ENCODE measurements around the gene LRRC75A. TPM values are rescaled to one million over a fixed set of nuclear protein-coding genes. Genes with fewer than 3 reads are reported as not detected.

Gene LRRC75A
- total and polyA plus RNA-seq, 2 of the 8 experiments (the other 6 are each of a cell fraction or from before 2014, with no cell fraction given) = 9.7 to 9.9 TPM

GRCh38 chr17:16422416-16422815, 69.6 kb downstream of the LRRC75A start:
- H3K27ac ChIP-seq (ENCODE audit: low read depth, low read length) = no peak overlapping the region
- TF ChIP-seq KDM4A (IDR thresholded peaks at IDR 0.05; ENCODE audit: low read depth, low read length, severe bottlenecking) (no peak), EGR1 (IDR thresholded peaks at IDR 0.05; ENCODE audit: borderline replicate concordance, low read depth, low read length) (no peak), POU5F1 (IDR thresholded peaks at IDR 0.05; ENCODE audit: low read depth, low read length) (no peak), CTCF (IDR thresholded peaks at IDR 0.05; ENCODE audit: control extremely low read depth in 1 of 3, insufficient read depth in 1 of 3, low read depth in 1 of 3, low read length in 3 of 3) (no peak), JUN (IDR thresholded peaks at IDR 0.05; ENCODE audit: low read depth, low read length) (no peak)
- H2BK5ac ChIP-seq (ENCODE audit: low read depth, low read length) = no peak overlapping the region
- FAIRE-seq = no peak
- POLR2A ChIA-PET (ENCODE audit: partially characterized antibody) = interaction anchor here (1.2 to 3.3 kb wide), 5 partner anchors 12 to 41 kb away, joined by 4 to 22 read pairs (median 11); partner anchors contain the start of gene UBB
- H2BK120ac ChIP-seq (replicated peaks; ENCODE audit: low read depth, low read length) = no peak overlapping the region
- no peak overlapping the region for H3K4me2 ChIP-seq (ENCODE audit: insufficient read depth in 1 of 2, low read depth in 2 of 2, low read length in 2 of 2)
- H3K23me2 ChIP-seq (ENCODE audit: low read depth, low read length) = no peaks in the 10 kb centered on the region
- H2AK5ac ChIP-seq (ENCODE audit: low read depth, low read length) = no peak overlapping the region
- peak overlapping the region; percentile 57; the same call in 1 of the 2 replicates for H4K8ac ChIP-seq (ENCODE audit: extremely low read depth, insufficient read depth, low read length)
- no peak overlapping the region for H4K5ac ChIP-seq (ENCODE audit: insufficient read length, low read depth, low read length)
- no peak overlapping the region for H2BK12ac ChIP-seq (ENCODE audit: low read depth, low read length)
- H3K4me1 ChIP-seq (replicated peaks in 1 of 4; ENCODE audit: control insufficient read depth in 3 of 4, insufficient read depth in 4 of 4, low read length in 3 of 4) = peaks cover 0 to 2% (median 0%) of the 10 kb centered on the region in 4 experiments; a peak in 1 of 7 replicates
- H3K4me3 ChIP-seq (ENCODE audit: extremely low read depth in 1 of 4, insufficient read depth in 2 of 4, low read depth in 3 of 4, low read length in 4 of 4) = no peak overlapping the region
- no peaks in the 10 kb centered on the region for H3K79me1 ChIP-seq (ENCODE audit: low read depth, low read length)
- H4K91ac ChIP-seq (replicated peaks; ENCODE audit: insufficient read length, low read length) = peak overlapping the region; percentile 94
- no peak overlapping the region for H3K23ac ChIP-seq (ENCODE audit: insufficient read length)
- no peak overlapping the region for H3K9ac ChIP-seq (replicated peaks in 1 of 4; ENCODE audit: extremely low read depth in 1 of 4, low read depth in 3 of 4, low read length in 3 of 4)
- CTCF ChIA-PET (ENCODE audit: partially characterized antibody) = interaction anchor here (1.1 to 2.1 kb wide), 2 partner anchors 39 to 58 kb away, joined by 3 to 9 read pairs; no protein-coding TSS in a partner anchor
- no peak overlapping the region for H3K56ac ChIP-seq (replicated peaks; ENCODE audit: insufficient read length, low read depth, low read length)
- no peaks in the 10 kb centered on the region for H4K20me1 ChIP-seq (replicated peaks in 1 of 2; ENCODE audit: control insufficient read depth in 1 of 2, insufficient read depth in 2 of 2, low read length in 2 of 2)
- H2AFZ ChIP-seq (ENCODE audit: low read length) = peak overlapping the region; percentile 56
- no peak overlapping the region for H2BK15ac ChIP-seq (ENCODE audit: low read length)
- H3K4ac ChIP-seq (replicated peaks; ENCODE audit: insufficient read length, low read depth, low read length) = no peak overlapping the region
- H3K9me3 ChIP-seq (ENCODE audit: insufficient read depth in 2 of 2, low read depth in 1 of 2, low read length in 1 of 2) = no peaks in the 10 kb centered on the region
- H3K27me3 ChIP-seq (replicated peaks in 1 of 4; ENCODE audit: control insufficient read depth in 3 of 4, extremely low read depth in 1 of 4, insufficient read depth in 3 of 4, low read length in 3 of 4) = no peaks in the 10 kb centered on the region
- H3K36me3 ChIP-seq (ENCODE audit: control insufficient read depth in 2 of 4, insufficient read depth in 4 of 4, low read length in 3 of 4) = no peaks in the 10 kb centered on the region
- no peak overlapping the region for H3K14ac ChIP-seq (ENCODE audit: insufficient read length)
- H2BK20ac ChIP-seq (ENCODE audit: low read length) = no peak overlapping the region
- no peak overlapping the region for H3K18ac ChIP-seq (ENCODE audit: extremely low read depth, low read length)
- no peaks in the 10 kb centered on the region for H3K79me2 ChIP-seq (ENCODE audit: control insufficient read depth in 1 of 2, insufficient read depth in 2 of 2, low read length in 2 of 2)
- 78% methylated on average over 7 of the region's 7 CpGs; no CpG with 5 or more reads in 1 of the 2 experiments for WGBS, 2 experiments (ENCODE audit: extremely low coverage in 1 of 2, insufficient coverage in 1 of 2, insufficient read length in 1 of 2, insufficient replicate concordance in 2 of 2, low coverage in 1 of 2, low lambda C conversion rate in 2 of 2, missing lambda C conversion rate in 1 of 2)
- no peak for DNase-seq (ENCODE audit: low read depth in 1 of 2, low spot score in 2 of 2)

All from H1 (cell line).